MM.1S (cell line): ENCODE results near the gene LCE3B.

ENCODE experiments used
- DNase-seq: peaks from one replicate; pipeline ENCODE4 v3.0.0-alpha.2; 2015
- H2AFZ ChIP-seq: fragments of 300-600 bp; sonication (generic); 2 replicates; pipeline ENCODE4 v1.6.0; 2016; ENCODE audit warnings: antibody characterized with exemption, low read length
- H3F3A ChIP-seq: fragments of 300-600 bp; sonication (generic); 2 replicates; pipeline ENCODE4 v1.6.1; 2016; ENCODE audit warnings: mild to moderate bottlenecking, antibody characterized with exemption, low read length, moderate library complexity, mixed read lengths; ENCODE audit not compliant: insufficient read depth
- H3K27ac ChIP-seq: fragments of 300-600 bp; sonication (generic); 2 replicates; pipeline ENCODE4 v1.5.1; 2016; ENCODE audit warnings: mild to moderate bottlenecking, low read length
- H3K27me3 ChIP-seq: fragments of 300-600 bp; sonication (generic); replicated peaks from 2 replicates; pipeline ENCODE4 v1.6.0; 2016; ENCODE audit warnings: low read length; ENCODE audit not compliant: insufficient read depth
- H3K36me3 ChIP-seq: fragments of 300-600 bp; sonication (generic); replicated peaks from 2 replicates; pipeline ENCODE4 v1.6.1; 2016; ENCODE audit warnings: mild to moderate bottlenecking, low read length, mixed read lengths; ENCODE audit not compliant: insufficient read depth
- H3K4me1 ChIP-seq: fragments of 300-600 bp; sonication (generic); 2 replicates; pipeline ENCODE4 v1.6.1; 2016; ENCODE audit warnings: low read length, mixed read lengths
- H3K4me2 ChIP-seq: fragments of 300-600 bp; sonication (generic); 2 replicates; pipeline ENCODE4 v1.6.0; 2016; ENCODE audit warnings: low read depth, low read length
- H3K4me3 ChIP-seq: fragments of 300-600 bp; sonication (generic); 2 replicates; pipeline ENCODE4 v1.5.1; 2016; ENCODE audit warnings: low read length, mixed read lengths
- H3K79me2 ChIP-seq: fragments of 300-600 bp; sonication (generic); 2 replicates; pipeline ENCODE4 v1.6.1; 2016; ENCODE audit warnings: mixed run types, low read length, mixed read lengths
- H3K9ac ChIP-seq: fragments of 300-600 bp; sonication (generic); 2 replicates; pipeline ENCODE4 v1.6.1; 2016; ENCODE audit warnings: low read length, mixed read lengths
- H3K9me2 ChIP-seq: fragments of 300-600 bp; sonication (generic); replicated peaks from 2 replicates; pipeline ENCODE4 v1.6.1; 2016; ENCODE audit warnings: mild to moderate bottlenecking, low read length, mixed read lengths; ENCODE audit not compliant: insufficient read depth
- H3K9me3 ChIP-seq: fragments of 300-600 bp; sonication (generic); replicated peaks from 2 replicates; pipeline ENCODE4 v1.6.1; 2016; ENCODE audit warnings: mild to moderate bottlenecking, low read length, mixed read lengths; ENCODE audit not compliant: insufficient read depth
- H4K20me1 ChIP-seq: fragments of 300-600 bp; sonication (generic); 2 replicates; pipeline ENCODE4 v1.6.1; 2016; ENCODE audit warnings: mild to moderate bottlenecking, low read length, moderate library complexity, mixed read lengths; ENCODE audit not compliant: insufficient read depth
- EZH2 ChIP-seq: fragments of 300-600 bp; sonication (generic); optimal IDR thresholded peaks from 2 replicates; pipeline ENCODE3; 2017; ENCODE audit warnings: low read depth, mild to moderate bottlenecking, antibody characterized with exemption, low read length, mixed read lengths
- EZH2phosphoT487 ChIP-seq: fragments of 300-600 bp; sonication (generic); IDR thresholded peaks from 2 replicates; pipeline ENCODE4 v1.6.1; 2018; ENCODE audit warnings: antibody characterized with exemption, low read length
- TF ChIP-seq, protein P1 (sequence below): fragments of 300-600 bp; sonication (generic); IDR thresholded peaks from 2 replicates; pipeline ENCODE4 v1.5.1; 2016; ENCODE audit warnings: antibody characterized with exemption, low read length, mixed read lengths

Gene LCE3B

DNA sequence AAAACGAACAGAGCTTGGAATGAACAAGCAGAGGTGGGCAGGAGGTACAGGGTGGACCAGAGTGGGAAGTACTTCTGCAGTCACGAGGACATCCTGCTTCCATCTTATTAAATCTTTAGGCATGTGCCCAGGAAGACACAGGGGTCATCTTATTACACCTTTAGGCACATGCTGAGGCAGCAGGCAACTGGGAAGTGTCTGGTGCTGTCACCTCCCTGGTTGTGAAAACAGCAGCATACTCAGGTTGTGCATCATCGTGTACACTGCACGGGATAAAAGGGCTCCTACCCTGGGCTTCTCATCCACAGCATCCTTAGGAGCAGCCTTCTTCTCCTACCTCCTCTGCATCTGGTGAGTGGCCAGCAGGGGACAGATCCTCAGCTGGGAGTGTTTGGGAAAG, 13.7 kb upstream of the LCE3B start, which contains the start of gene LCE3C:
Gene LCE3C (plus strand): TSS at position 301 of the 400 bp plus-strand sequence. CDS start 498 bp downstream, outside the sequence.
- Histone ChIP-seq H3F3A (no peaks in the 10 kb centered on the region), H3K9me3 (no peaks in the 10 kb centered on the region), H3K27me3 (no peaks in the 10 kb centered on the region), H3K79me2 (no peaks in the 10 kb centered on the region), H4K20me1 (no peaks in the 10 kb centered on the region), H2AFZ (no peak within 1 kb of the TSS), H3K9me2 (no peaks in the 10 kb centered on the region), H3K36me3 (no peaks in the 10 kb centered on the region), H3K27ac (no peak within 1 kb of the TSS), H3K4me3 (no peak within 1 kb of the TSS), H3K9ac (no peak within 1 kb of the TSS), H3K4me2 (no peak within 1 kb of the TSS), H3K4me1 (no peaks in the 10 kb centered on the region)
- TF ChIP-seq EZH2 (no peak), EZH2phosphoT487 (no peak)
- TF ChIP-seq, protein P1, sequence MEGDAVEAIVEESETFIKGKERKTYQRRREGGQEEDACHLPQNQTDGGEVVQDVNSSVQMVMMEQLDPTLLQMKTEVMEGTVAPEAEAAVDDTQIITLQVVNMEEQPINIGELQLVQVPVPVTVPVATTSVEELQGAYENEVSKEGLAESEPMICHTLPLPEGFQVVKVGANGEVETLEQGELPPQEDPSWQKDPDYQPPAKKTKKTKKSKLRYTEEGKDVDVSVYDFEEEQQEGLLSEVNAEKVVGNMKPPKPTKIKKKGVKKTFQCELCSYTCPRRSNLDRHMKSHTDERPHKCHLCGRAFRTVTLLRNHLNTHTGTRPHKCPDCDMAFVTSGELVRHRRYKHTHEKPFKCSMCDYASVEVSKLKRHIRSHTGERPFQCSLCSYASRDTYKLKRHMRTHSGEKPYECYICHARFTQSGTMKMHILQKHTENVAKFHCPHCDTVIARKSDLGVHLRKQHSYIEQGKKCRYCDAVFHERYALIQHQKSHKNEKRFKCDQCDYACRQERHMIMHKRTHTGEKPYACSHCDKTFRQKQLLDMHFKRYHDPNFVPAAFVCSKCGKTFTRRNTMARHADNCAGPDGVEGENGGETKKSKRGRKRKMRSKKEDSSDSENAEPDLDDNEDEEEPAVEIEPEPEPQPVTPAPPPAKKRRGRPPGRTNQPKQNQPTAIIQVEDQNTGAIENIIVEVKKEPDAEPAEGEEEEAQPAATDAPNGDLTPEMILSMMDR: no peak
- no peak for DNase-seq

DNA sequence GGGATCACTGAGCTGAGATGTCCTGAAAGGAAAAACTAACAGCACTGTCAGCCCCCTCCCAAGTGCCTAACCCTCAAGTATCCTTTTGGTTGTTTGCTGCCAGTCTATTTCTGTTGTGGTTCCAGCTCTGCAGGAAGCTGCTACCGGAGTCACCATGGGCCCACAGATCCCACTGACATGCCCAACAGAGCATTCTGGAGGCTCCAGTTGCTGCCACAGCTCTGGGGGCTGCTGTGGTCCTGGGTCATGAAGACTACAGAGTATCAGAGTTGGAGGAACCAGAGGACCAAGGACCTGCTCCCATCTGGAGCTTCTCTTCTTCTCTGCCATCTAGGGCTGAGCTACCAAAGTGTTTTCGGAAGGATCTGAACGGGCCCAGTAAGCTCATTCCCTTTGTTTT, 8.4 kb downstream of the LCE3B start:
- no peaks in the 10 kb centered on the region for H3K9me3 ChIP-seq
- no peaks in the 10 kb centered on the region for H3K27me3 ChIP-seq
- H4K20me1 ChIP-seq: no peaks in the 10 kb centered on the region
- TF ChIP-seq EZH2phosphoT487 (no peak), EZH2 (no peak)
- TF ChIP-seq, protein P1: no peak
- H3K9ac ChIP-seq: no peak overlapping the region
- no peaks in the 10 kb centered on the region for H3K9me2 ChIP-seq
- H3K4me2 ChIP-seq: no peak overlapping the region
- H3F3A ChIP-seq: no peaks in the 10 kb centered on the region
- DNase-seq: no peak
- no peaks in the 10 kb centered on the region for H3K36me3 ChIP-seq
- H3K27ac ChIP-seq: no peak overlapping the region
- H3K79me2 ChIP-seq: no peaks in the 10 kb centered on the region
- no peak overlapping the region for H3K4me3 ChIP-seq
- H3K4me1 ChIP-seq: no peaks in the 10 kb centered on the region
- H2AFZ ChIP-seq: no peak overlapping the region

DNA sequence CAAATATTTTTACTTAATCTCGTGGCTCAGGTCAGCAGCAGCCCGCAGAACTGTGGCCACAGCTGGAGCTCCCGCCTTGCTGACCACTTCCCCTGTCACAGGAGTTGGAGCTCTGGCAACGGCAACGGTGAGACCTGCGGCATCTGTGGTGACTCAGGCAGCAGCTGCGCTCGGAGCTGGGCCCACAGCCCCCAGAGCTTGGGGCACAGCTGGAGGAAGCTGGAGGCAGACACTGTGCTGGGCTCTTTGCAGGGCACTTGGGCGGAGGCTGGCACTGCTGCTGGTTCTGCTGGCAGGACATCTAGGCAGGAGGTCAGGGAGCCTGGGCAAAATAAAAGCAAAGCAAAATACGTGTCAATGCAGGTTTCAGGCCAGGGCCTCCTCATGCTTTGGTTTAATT, 9.2 kb downstream of the LCE3B start, which contains the start of gene LCE3A:
Gene LCE3A (minus strand): TSS at position 301 of the 400 bp plus-strand sequence. CDS start 0 bp downstream, at position 301.
- DNase-seq: peak; percentile 83
- no peaks in the 10 kb centered on the region for H3K27me3 ChIP-seq
- no peaks in the 10 kb centered on the region for H3K36me3 ChIP-seq
- TF ChIP-seq, protein P1: no peak
- no peak for TF ChIP-seq EZH2
- no peak for TF ChIP-seq EZH2phosphoT487
- peak within 1 kb of the TSS; percentile 54 for H3K4me2 ChIP-seq
- H3K27ac ChIP-seq: no peak within 1 kb of the TSS
- H3K9me2 ChIP-seq: no peaks in the 10 kb centered on the region
- H3K9me3 ChIP-seq: no peaks in the 10 kb centered on the region
- H3F3A ChIP-seq: no peaks in the 10 kb centered on the region
- no peak within 1 kb of the TSS for H3K9ac ChIP-seq
- H3K4me1 ChIP-seq: no peaks in the 10 kb centered on the region
- H3K4me3 ChIP-seq: no peak within 1 kb of the TSS
- H3K79me2 ChIP-seq: no peaks in the 10 kb centered on the region
- no peaks in the 10 kb centered on the region for H4K20me1 ChIP-seq
- peak within 1 kb of the TSS; percentile 57 for H2AFZ ChIP-seq
